PFSK-1 (cell line): ENCODE measurements around the gene RNF145.

ENCODE experiments used
- FOXP2 ChIP-seq: optimal IDR thresholded peaks from 2 replicates; pipeline ENCODE3; 2011; ENCODE audit warnings: borderline replicate concordance, control low read depth, inconsistent platforms; ENCODE audit not compliant: insufficient read depth; ENCODE audit errors: extremely low read length, extremely low read depth
- POLR2AphosphoS5 ChIP-seq: IDR thresholded peaks from 2 replicates; pipeline ENCODE4 v1.6.1; 2012; ENCODE audit warnings: low read depth, mild to moderate bottlenecking, control low read depth, low read length, moderate library complexity
- REST ChIP-seq, 2 experiments: IDR thresholded peaks; 2 replicates each; pipeline versions ENCODE4 v1.6.1 to v1.8.0; 2011 to 2012; ENCODE audit warnings: low read depth in 2 of 2, low read length in 2 of 2, control low read depth in 1 of 2, inconsistent platforms in 1 of 2, mild to moderate bottlenecking in 1 of 2, moderate library complexity in 1 of 2; ENCODE audit not compliant: insufficient read depth in 1 of 2
- SIN3A ChIP-seq: IDR thresholded peaks from 2 replicates; pipeline ENCODE4 v1.6.1; 2012; ENCODE audit warnings: mild to moderate bottlenecking, low read length, moderate library complexity, borderline replicate concordance; ENCODE audit not compliant: insufficient read depth
- TAF1 ChIP-seq: IDR thresholded peaks from 2 replicates; pipeline ENCODE4 v1.6.1; 2012; ENCODE audit warnings: low read length, control low read depth, borderline replicate concordance; ENCODE audit not compliant: insufficient read depth

Gene RNF145

GRCh38 chr5:159203351-159203750 is 6.0 kb downstream of the RNF145 start:
- TF ChIP-seq REST (IDR thresholded peaks at IDR 0.05; ENCODE audit: insufficient read depth in 1 of 2, low read depth in 2 of 2, low read length in 2 of 2) (no peak), TAF1 (no peak), POLR2AphosphoS5 (no peak), SIN3A (no peak), FOXP2 (no peak)

- TF ChIP-seq POLR2AphosphoS5 = no peak
- no peak for TF ChIP-seq FOXP2
Observed at GRCh38 chr5:159202151-159202550, 7.2 kb downstream of the RNF145 start.

GRCh38 chr5:159199780-159200179 is 9.6 kb downstream of the RNF145 start:
- TF ChIP-seq POLR2AphosphoS5 = no peak
- no peak for TF ChIP-seq REST (IDR thresholded peaks at IDR 0.05; ENCODE audit: insufficient read depth in 1 of 2, low read depth in 2 of 2, low read length in 2 of 2)
- TF ChIP-seq TAF1 = no peak
- no peak for TF ChIP-seq SIN3A
- TF ChIP-seq FOXP2 = no peak

- TF ChIP-seq FOXP2 (no peak), TAF1 (no peak), POLR2AphosphoS5 (no peak), SIN3A (no peak), REST (IDR thresholded peaks at IDR 0.05; ENCODE audit: insufficient read depth in 1 of 2, low read depth in 2 of 2, low read length in 2 of 2) (no peak)
Observed at GRCh38 chr5:159199225-159199624, 10.1 kb downstream of the RNF145 start.

GRCh38 chr5:159198063-159199036 is 11.0 kb downstream of the RNF145 start:
- TF ChIP-seq REST (IDR thresholded peaks at IDR 0.05; ENCODE audit: insufficient read depth in 1 of 2, low read depth in 2 of 2, low read length in 2 of 2) = no peak
- TF ChIP-seq TAF1 = no peak
- TF ChIP-seq SIN3A = no peak
- no peak for TF ChIP-seq POLR2AphosphoS5
- TF ChIP-seq FOXP2 = no peak
